Panc1 (cell line): ENCODE results near the gene PRRX1.

ENCODE experiments used
- POLR2AphosphoS5 ChIP-seq: IDR thresholded peaks from 2 replicates; pipeline ENCODE4 v1.6.1; 2012; ENCODE audit warnings: mild to moderate bottlenecking, low read depth, low read length, moderate library complexity
- SIN3A ChIP-seq: IDR thresholded peaks from 2 replicates; pipeline ENCODE4 v1.6.1; 2012; ENCODE audit warnings: low read depth, mild to moderate bottlenecking, low read length, moderate library complexity, borderline replicate concordance; ENCODE audit not compliant: insufficient read depth
- TCF7L2 ChIP-seq: IDR thresholded peaks from 2 replicates; pipeline ENCODE4 v1.6.1; 2011; ENCODE audit warnings: mild to moderate bottlenecking, low read depth, low read length, inconsistent platforms
- TF ChIP-seq, protein P1 (sequence below): fragments of 450-650 bp; IDR thresholded peaks from 2 replicates; pipeline ENCODE4 v1.5.1; 2017; ENCODE audit warnings: mild to moderate bottlenecking
- TF ChIP-seq, protein P2 (sequence below), 2 experiments: IDR thresholded peaks; 2 replicates each; pipeline ENCODE4 v1.6.1; 2011 to 2012; ENCODE audit warnings: low read depth in 2 of 2, control low read depth in 1 of 2, low read length in 1 of 2, mild to moderate bottlenecking in 1 of 2, moderate library complexity in 1 of 2; ENCODE audit not compliant: insufficient read depth in 1 of 2

DNA sequence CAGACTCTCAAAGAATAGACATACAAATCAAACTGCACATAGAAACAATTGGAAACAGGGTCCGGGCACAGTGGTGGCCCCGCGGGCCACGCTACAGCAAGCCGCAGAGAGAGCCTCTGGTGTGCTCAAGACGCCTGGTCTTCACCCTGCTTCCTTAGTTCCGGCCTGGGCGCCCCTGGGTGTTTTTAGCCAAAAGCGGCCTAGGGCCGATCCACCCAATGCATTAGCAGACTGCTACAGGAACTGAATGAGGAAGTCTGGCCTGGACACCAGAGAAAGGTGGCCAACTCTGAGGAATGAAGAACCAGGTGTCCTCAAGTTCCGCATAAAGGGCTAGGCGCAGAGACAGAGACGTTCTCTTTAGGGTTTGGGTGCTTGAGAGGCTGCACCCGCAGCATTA, 1.7 kb downstream of the PRRX1 start:
- TF ChIP-seq, protein P1, sequence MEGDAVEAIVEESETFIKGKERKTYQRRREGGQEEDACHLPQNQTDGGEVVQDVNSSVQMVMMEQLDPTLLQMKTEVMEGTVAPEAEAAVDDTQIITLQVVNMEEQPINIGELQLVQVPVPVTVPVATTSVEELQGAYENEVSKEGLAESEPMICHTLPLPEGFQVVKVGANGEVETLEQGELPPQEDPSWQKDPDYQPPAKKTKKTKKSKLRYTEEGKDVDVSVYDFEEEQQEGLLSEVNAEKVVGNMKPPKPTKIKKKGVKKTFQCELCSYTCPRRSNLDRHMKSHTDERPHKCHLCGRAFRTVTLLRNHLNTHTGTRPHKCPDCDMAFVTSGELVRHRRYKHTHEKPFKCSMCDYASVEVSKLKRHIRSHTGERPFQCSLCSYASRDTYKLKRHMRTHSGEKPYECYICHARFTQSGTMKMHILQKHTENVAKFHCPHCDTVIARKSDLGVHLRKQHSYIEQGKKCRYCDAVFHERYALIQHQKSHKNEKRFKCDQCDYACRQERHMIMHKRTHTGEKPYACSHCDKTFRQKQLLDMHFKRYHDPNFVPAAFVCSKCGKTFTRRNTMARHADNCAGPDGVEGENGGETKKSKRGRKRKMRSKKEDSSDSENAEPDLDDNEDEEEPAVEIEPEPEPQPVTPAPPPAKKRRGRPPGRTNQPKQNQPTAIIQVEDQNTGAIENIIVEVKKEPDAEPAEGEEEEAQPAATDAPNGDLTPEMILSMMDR: no peak
- TF ChIP-seq, protein P2, sequence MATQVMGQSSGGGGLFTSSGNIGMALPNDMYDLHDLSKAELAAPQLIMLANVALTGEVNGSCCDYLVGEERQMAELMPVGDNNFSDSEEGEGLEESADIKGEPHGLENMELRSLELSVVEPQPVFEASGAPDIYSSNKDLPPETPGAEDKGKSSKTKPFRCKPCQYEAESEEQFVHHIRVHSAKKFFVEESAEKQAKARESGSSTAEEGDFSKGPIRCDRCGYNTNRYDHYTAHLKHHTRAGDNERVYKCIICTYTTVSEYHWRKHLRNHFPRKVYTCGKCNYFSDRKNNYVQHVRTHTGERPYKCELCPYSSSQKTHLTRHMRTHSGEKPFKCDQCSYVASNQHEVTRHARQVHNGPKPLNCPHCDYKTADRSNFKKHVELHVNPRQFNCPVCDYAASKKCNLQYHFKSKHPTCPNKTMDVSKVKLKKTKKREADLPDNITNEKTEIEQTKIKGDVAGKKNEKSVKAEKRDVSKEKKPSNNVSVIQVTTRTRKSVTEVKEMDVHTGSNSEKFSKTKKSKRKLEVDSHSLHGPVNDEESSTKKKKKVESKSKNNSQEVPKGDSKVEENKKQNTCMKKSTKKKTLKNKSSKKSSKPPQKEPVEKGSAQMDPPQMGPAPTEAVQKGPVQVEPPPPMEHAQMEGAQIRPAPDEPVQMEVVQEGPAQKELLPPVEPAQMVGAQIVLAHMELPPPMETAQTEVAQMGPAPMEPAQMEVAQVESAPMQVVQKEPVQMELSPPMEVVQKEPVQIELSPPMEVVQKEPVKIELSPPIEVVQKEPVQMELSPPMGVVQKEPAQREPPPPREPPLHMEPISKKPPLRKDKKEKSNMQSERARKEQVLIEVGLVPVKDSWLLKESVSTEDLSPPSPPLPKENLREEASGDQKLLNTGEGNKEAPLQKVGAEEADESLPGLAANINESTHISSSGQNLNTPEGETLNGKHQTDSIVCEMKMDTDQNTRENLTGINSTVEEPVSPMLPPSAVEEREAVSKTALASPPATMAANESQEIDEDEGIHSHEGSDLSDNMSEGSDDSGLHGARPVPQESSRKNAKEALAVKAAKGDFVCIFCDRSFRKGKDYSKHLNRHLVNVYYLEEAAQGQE (IDR thresholded peaks at IDR 0.05; ENCODE audit: insufficient read depth in 1 of 2, low read depth in 2 of 2, low read length in 1 of 2): no peak
- no peak for TF ChIP-seq POLR2AphosphoS5
- no peak for TF ChIP-seq SIN3A
- no peak for TF ChIP-seq TCF7L2
